Gastrocnemius medialis (tissue), 4 donors: ENCODE measurements around the gene PARP15.

ENCODE experiments used
- POLR2A ChIP-seq, 2 donors: fragments of 450-650 bp; IDR thresholded peaks; one replicate each; pipeline ENCODE4 v1.6.1; 2017; ENCODE audit warnings: antibody characterized with exemption in 2 of 2, mild to moderate bottlenecking in 2 of 2, moderate library complexity in 2 of 2
- TF ChIP-seq, protein P1 (sequence below), 5 experiments: fragments of 450-650 bp in 3 of 5; fragments of 200-600 bp in 2 of 5; sonication (generic) in 2 of 5; IDR thresholded peaks in 4 of 5; conservative IDR thresholded peaks in 1 of 5; 1 replicate in 4 of 5; 2 replicates in 1 of 5; pipeline ENCODE4 v1.5.1; 2016 to 2019; ENCODE audit warnings: antibody characterized with exemption in 5 of 5, mild to moderate bottlenecking in 3 of 5, moderate library complexity in 3 of 5

GRCh38 chr3:122587572-122587971, 10.1 kb downstream of the PARP15 start:
- TF ChIP-seq, protein P1, sequence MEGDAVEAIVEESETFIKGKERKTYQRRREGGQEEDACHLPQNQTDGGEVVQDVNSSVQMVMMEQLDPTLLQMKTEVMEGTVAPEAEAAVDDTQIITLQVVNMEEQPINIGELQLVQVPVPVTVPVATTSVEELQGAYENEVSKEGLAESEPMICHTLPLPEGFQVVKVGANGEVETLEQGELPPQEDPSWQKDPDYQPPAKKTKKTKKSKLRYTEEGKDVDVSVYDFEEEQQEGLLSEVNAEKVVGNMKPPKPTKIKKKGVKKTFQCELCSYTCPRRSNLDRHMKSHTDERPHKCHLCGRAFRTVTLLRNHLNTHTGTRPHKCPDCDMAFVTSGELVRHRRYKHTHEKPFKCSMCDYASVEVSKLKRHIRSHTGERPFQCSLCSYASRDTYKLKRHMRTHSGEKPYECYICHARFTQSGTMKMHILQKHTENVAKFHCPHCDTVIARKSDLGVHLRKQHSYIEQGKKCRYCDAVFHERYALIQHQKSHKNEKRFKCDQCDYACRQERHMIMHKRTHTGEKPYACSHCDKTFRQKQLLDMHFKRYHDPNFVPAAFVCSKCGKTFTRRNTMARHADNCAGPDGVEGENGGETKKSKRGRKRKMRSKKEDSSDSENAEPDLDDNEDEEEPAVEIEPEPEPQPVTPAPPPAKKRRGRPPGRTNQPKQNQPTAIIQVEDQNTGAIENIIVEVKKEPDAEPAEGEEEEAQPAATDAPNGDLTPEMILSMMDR (IDR thresholded peaks at IDR 0.05 in 4 of 5, conservative IDR thresholded peaks at IDR 0.05 in 1 of 5) = no peak
- TF ChIP-seq POLR2A (IDR thresholded peaks at IDR 0.05) = no peak
